PFSK-1 (cell line): ENCODE data around the gene SLC25A26.

ENCODE experiments used
- FOXP2 ChIP-seq: optimal IDR thresholded peaks from 2 replicates; pipeline ENCODE3; 2011; ENCODE audit warnings: borderline replicate concordance, control low read depth, inconsistent platforms; ENCODE audit not compliant: insufficient read depth; ENCODE audit errors: extremely low read length, extremely low read depth
- POLR2AphosphoS5 ChIP-seq: IDR thresholded peaks from 2 replicates; pipeline ENCODE4 v1.6.1; 2012; ENCODE audit warnings: low read depth, mild to moderate bottlenecking, control low read depth, low read length, moderate library complexity
- SIN3A ChIP-seq: IDR thresholded peaks from 2 replicates; pipeline ENCODE4 v1.6.1; 2012; ENCODE audit warnings: mild to moderate bottlenecking, low read length, moderate library complexity, borderline replicate concordance; ENCODE audit not compliant: insufficient read depth
- TAF1 ChIP-seq: IDR thresholded peaks from 2 replicates; pipeline ENCODE4 v1.6.1; 2012; ENCODE audit warnings: low read length, control low read depth, borderline replicate concordance; ENCODE audit not compliant: insufficient read depth
- TF ChIP-seq, protein P1 (sequence below), 2 experiments: IDR thresholded peaks; 2 replicates each; pipeline versions ENCODE4 v1.6.1 to v1.8.0; 2011 to 2012; ENCODE audit warnings: low read depth in 2 of 2, low read length in 2 of 2, control low read depth in 1 of 2, inconsistent platforms in 1 of 2, mild to moderate bottlenecking in 1 of 2, moderate library complexity in 1 of 2; ENCODE audit not compliant: insufficient read depth in 1 of 2

Gene SLC25A26

DNA sequence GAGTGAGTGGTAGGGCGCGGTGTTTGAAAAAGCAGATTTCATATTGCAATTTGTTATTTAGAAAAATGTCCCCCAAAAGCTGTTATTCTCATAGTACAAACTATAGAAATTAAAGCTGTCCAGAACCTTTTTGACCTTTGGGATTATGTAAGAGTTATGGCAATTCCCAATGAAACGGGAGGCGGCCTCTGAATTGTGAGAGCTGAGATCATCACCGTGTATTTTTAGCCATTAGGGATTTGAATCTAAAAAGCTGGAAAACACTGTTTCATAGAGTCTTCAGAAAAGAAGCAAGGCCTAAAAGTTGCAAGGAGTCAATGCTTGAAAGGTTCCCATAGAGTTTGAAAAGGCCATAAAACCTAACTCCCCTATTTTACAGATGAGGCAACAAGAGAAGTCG lies 38.6 kb upstream of the SLC25A26 start:
- TF ChIP-seq TAF1: no peak
- no peak for TF ChIP-seq SIN3A
- TF ChIP-seq, protein P1, sequence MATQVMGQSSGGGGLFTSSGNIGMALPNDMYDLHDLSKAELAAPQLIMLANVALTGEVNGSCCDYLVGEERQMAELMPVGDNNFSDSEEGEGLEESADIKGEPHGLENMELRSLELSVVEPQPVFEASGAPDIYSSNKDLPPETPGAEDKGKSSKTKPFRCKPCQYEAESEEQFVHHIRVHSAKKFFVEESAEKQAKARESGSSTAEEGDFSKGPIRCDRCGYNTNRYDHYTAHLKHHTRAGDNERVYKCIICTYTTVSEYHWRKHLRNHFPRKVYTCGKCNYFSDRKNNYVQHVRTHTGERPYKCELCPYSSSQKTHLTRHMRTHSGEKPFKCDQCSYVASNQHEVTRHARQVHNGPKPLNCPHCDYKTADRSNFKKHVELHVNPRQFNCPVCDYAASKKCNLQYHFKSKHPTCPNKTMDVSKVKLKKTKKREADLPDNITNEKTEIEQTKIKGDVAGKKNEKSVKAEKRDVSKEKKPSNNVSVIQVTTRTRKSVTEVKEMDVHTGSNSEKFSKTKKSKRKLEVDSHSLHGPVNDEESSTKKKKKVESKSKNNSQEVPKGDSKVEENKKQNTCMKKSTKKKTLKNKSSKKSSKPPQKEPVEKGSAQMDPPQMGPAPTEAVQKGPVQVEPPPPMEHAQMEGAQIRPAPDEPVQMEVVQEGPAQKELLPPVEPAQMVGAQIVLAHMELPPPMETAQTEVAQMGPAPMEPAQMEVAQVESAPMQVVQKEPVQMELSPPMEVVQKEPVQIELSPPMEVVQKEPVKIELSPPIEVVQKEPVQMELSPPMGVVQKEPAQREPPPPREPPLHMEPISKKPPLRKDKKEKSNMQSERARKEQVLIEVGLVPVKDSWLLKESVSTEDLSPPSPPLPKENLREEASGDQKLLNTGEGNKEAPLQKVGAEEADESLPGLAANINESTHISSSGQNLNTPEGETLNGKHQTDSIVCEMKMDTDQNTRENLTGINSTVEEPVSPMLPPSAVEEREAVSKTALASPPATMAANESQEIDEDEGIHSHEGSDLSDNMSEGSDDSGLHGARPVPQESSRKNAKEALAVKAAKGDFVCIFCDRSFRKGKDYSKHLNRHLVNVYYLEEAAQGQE (IDR thresholded peaks at IDR 0.05; ENCODE audit: insufficient read depth in 1 of 2, low read depth in 2 of 2, low read length in 2 of 2): no peak
- TF ChIP-seq FOXP2: no peak
- no peak for TF ChIP-seq POLR2AphosphoS5

- TF ChIP-seq SIN3A (no peak), POLR2AphosphoS5 (no peak), FOXP2 (no peak), TAF1 (no peak)
- TF ChIP-seq, protein P1 (IDR thresholded peaks at IDR 0.05; ENCODE audit: insufficient read depth in 1 of 2, low read depth in 2 of 2, low read length in 2 of 2): no peak
Measured at GRCh38 chr3:66186545-66186944, 34.3 kb upstream of the SLC25A26 start.

GRCh38 chr3:66195347-66195783 lies 25.4 kb upstream of the SLC25A26 start:
- TF ChIP-seq SIN3A: no peak
- TF ChIP-seq TAF1: no peak
- TF ChIP-seq FOXP2: no peak
- TF ChIP-seq, protein P1 (IDR thresholded peaks at IDR 0.05; ENCODE audit: insufficient read depth in 1 of 2, low read depth in 2 of 2, low read length in 2 of 2): no peak
- TF ChIP-seq POLR2AphosphoS5: no peak

DNA sequence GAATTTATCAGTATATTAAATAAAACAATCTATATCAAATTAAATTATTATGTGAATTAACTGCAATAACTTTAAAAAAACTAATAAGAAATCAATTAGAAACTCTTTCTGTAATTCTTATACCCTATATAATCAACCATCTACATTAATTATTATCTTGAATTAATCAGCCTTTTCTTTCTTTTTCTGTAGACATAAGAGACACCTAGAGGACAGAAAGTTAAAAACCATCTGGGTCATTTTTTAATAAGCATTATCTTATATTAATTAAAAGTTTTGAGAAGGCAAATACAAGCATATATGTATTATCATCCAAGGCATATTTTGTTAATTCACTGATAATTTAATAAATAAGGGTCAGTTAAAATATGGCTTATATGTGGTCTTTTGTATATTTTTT lies 24.2 kb upstream of the SLC25A26 start:
- no peak for TF ChIP-seq SIN3A
- TF ChIP-seq, protein P1 (IDR thresholded peaks at IDR 0.05; ENCODE audit: insufficient read depth in 1 of 2, low read depth in 2 of 2, low read length in 2 of 2): no peak

- no peak for TF ChIP-seq FOXP2
- TF ChIP-seq POLR2AphosphoS5: no peak
- no peak for TF ChIP-seq SIN3A
- TF ChIP-seq, protein P1 (IDR thresholded peaks at IDR 0.05; ENCODE audit: insufficient read depth in 1 of 2, low read depth in 2 of 2, low read length in 2 of 2): no peak
- no peak for TF ChIP-seq TAF1
Measured at GRCh38 chr3:66198437-66199088, 22.2 kb upstream of the SLC25A26 start.
